GM23248 (cell line): ENCODE data around the gene TGM2. TPM values are rescaled to one million over a fixed set of nuclear protein-coding genes. Genes with fewer than 3 reads are reported as not detected.
A peak's percentile ranks its signal among the peaks of the same experiment; 100 is the strongest.

Experiments used
- DNase-seq: peaks from one replicate; pipeline ENCODE4 v3.0.0-alpha.2; 2015
- H2AFZ ChIP-seq: fragments of 200-600 bp; sonication (generic); 2 replicates; pipeline ENCODE4 v1.6.1; 2016; ENCODE audit warnings: antibody characterized with exemption
- H3F3A ChIP-seq: fragments of 200-600 bp; sonication (generic); 2 replicates; pipeline ENCODE4 v1.6.1; 2016; ENCODE audit warnings: mild to moderate bottlenecking, antibody characterized with exemption, mixed run types; ENCODE audit not compliant: insufficient read depth
- H3K27ac ChIP-seq: fragments of 200-600 bp; sonication (generic); 2 replicates; pipeline ENCODE4 v1.5.1; 2016; ENCODE audit warnings: mild to moderate bottlenecking
- H3K27me3 ChIP-seq: fragments of 200-600 bp; sonication (generic); replicated peaks from 2 replicates; pipeline ENCODE4 v1.6.1; 2016; ENCODE audit warnings: mild to moderate bottlenecking; ENCODE audit not compliant: insufficient read depth
- H3K36me3 ChIP-seq: fragments of 200-600 bp; sonication (generic); 2 replicates; pipeline ENCODE4 v1.6.1; 2016; ENCODE audit warnings: low read depth, mild to moderate bottlenecking
- H3K4me1 ChIP-seq: fragments of 200-600 bp; sonication (generic); 2 replicates; pipeline ENCODE4 v1.6.1; 2016; ENCODE audit warnings: mild to moderate bottlenecking; ENCODE audit not compliant: insufficient read depth
- H3K4me2 ChIP-seq: fragments of 200-600 bp; sonication (generic); one replicate; pipeline ENCODE4 v1.6.1; 2016; ENCODE audit warnings: mild to moderate bottlenecking; ENCODE audit not compliant: unreplicated experiment
- H3K4me3 ChIP-seq: fragments of 200-600 bp; sonication (generic); 2 replicates; pipeline ENCODE4 v1.5.1; 2016; ENCODE audit warnings: mild to moderate bottlenecking
- H3K79me2 ChIP-seq: fragments of 200-600 bp; sonication (generic); 2 replicates; pipeline ENCODE4 v1.6.1; 2016; ENCODE audit warnings: mild to moderate bottlenecking; ENCODE audit not compliant: insufficient read depth
- H3K9ac ChIP-seq: fragments of 200-600 bp; sonication (generic); 2 replicates; pipeline ENCODE4 v1.6.1; 2016; ENCODE audit warnings: mild to moderate bottlenecking
- H3K9me2 ChIP-seq: fragments of 200-600 bp; sonication (generic); 2 replicates; pipeline ENCODE4 v1.6.1; 2016; ENCODE audit warnings: mixed run types, mild to moderate bottlenecking, moderate library complexity; ENCODE audit not compliant: insufficient read depth
- H3K9me3 ChIP-seq: fragments of 200-600 bp; sonication (generic); one replicate; pipeline ENCODE4 v1.6.1; 2017; ENCODE audit warnings: low read depth
- H4K20me1 ChIP-seq: fragments of 200-600 bp; sonication (generic); 2 replicates; pipeline ENCODE4 v1.6.0; 2016; ENCODE audit not compliant: insufficient read depth
- EZH2 ChIP-seq: fragments of 200-600 bp; sonication (generic); IDR thresholded peaks from 2 replicates; pipeline ENCODE4 v1.6.1; 2018; ENCODE audit warnings: antibody characterized with exemption, mild to moderate bottlenecking; ENCODE audit not compliant: insufficient read depth, poor library complexity, severe bottlenecking
- EZH2phosphoT487 ChIP-seq: fragments of 200-600 bp; sonication (generic); IDR thresholded peaks from 2 replicates; pipeline ENCODE4 v1.6.1; 2018; ENCODE audit warnings: antibody characterized with exemption, moderate library complexity, mild to moderate bottlenecking, low read depth; ENCODE audit not compliant: insufficient read depth
- WGBS, 2 experiments: methylation state at CpG; one replicate each; pipeline ENCODE4 v1.1.6; 2015 to 2017; ENCODE audit warnings: low lambda C conversion rate in 2 of 2, low coverage in 1 of 2; ENCODE audit errors: missing lambda C conversion rate in 2 of 2; 5-methylcytosine and 5-hydroxymethylcytosine counted together
- in situ Hi-C: fragments of 300-500 bp; cut with MboI; formaldehyde crosslinking; loops from 2 replicates; pipeline ENCODE4 v1.15.0; 2020
- polyA plus RNA-seq: library from polyadenylated mRNA; unstranded; fragments of >200 nt; fragmentation: Nextera tagmentation; extraction: Ambion mirVana; gene quantifications from 2 replicates; pipeline ENCODE4 v1.2.1, GENCODE V29; 2016
- total RNA-seq: library from RNA; depleted of rRNA; stranded (reverse); fragments of >200 nt; shearing (Covaris generic); gene quantifications from 2 replicates; pipeline ENCODE4 v1.2.3, GENCODE V29; 2014

TGM2 gene
- total and polyA plus RNA-seq, 2 experiments from 2014 or later: 254 to 311 TPM

GRCh38 chr20:38129248-38129865 lies 35.7 kb downstream of the TGM2 start:
- no peak for DNase-seq
- no peaks in the 10 kb centered on the region for H3K79me2 ChIP-seq
- TF ChIP-seq EZH2 (no peak), EZH2phosphoT487 (no peak)
- no peaks in the 10 kb centered on the region for H3K9me3 ChIP-seq
- peaks cover 18% of the 10 kb centered on the region for H3K4me1 ChIP-seq
- no peak overlapping the region for H2AFZ ChIP-seq
- H3K4me2 ChIP-seq: no peak overlapping the region
- no peak overlapping the region for H3K27ac ChIP-seq
- peaks cover 21% of the 10 kb centered on the region for H3F3A ChIP-seq
- no peaks in the 10 kb centered on the region for H3K9me2 ChIP-seq
- WGBS, 2 experiments: 88 to 94% methylated on average over 6 of the region's 6 CpGs
- no peaks in the 10 kb centered on the region for H3K27me3 ChIP-seq
- in situ Hi-C loops: no loop called here
- no peak overlapping the region for H3K9ac ChIP-seq
- H3K36me3 ChIP-seq: no peaks in the 10 kb centered on the region
- no peak overlapping the region for H3K4me3 ChIP-seq
- H4K20me1 ChIP-seq: no peaks in the 10 kb centered on the region

DNA sequence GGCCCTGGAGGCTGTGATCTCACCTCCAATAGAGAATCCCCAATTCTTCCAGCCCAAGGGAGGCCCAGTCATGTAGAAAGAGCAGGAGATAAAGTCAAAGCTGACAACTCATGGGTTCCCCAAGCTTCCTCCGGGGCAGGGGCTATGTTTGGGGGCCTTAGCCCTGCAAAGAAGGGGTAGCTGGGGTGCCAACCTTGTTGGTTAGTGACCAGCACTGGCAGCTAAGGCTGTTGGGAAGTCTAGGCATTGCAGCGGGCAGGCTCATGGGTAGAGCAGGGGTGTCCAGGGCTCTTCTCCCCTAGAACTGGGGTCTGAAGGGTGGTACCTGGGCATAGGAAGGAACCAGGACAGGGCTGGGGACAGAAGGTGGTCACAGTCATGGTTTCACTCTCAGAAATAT lies 36.4 kb downstream of the TGM2 start:
- peaks cover 21% of the 10 kb centered on the region for H3F3A ChIP-seq
- no peak for DNase-seq
- no peak overlapping the region for H3K4me3 ChIP-seq
- in situ Hi-C loops: no loop called here
- H3K79me2 ChIP-seq: no peaks in the 10 kb centered on the region
- 86 to 93% methylated on average over 2 of the region's 2 CpGs for WGBS, 2 experiments
- no peaks in the 10 kb centered on the region for H3K27me3 ChIP-seq
- H3K9ac ChIP-seq: no peak overlapping the region
- no peaks in the 10 kb centered on the region for H3K9me2 ChIP-seq
- no peaks in the 10 kb centered on the region for H3K9me3 ChIP-seq
- no peak overlapping the region for H3K4me2 ChIP-seq
- H3K27ac ChIP-seq: no peak overlapping the region
- H3K36me3 ChIP-seq: no peaks in the 10 kb centered on the region
- H2AFZ ChIP-seq: no peak overlapping the region
- TF ChIP-seq EZH2phosphoT487 (no peak), EZH2 (no peak)
- no peaks in the 10 kb centered on the region for H4K20me1 ChIP-seq
- H3K4me1 ChIP-seq: peaks cover 14% of the 10 kb centered on the region

GRCh38 chr20:38127920-38128528 lies 37.0 kb downstream of the TGM2 start:
- in situ Hi-C loops: no loop called here
- Histone ChIP-seq H3K4me1 (peaks cover 18% of the 10 kb centered on the region), H3K9ac (peak overlapping the region; percentile 11; the same call in 1 of the 2 replicates), H4K20me1 (no peaks in the 10 kb centered on the region), H3K27me3 (no peaks in the 10 kb centered on the region), H3K36me3 (no peaks in the 10 kb centered on the region), H3K9me3 (no peaks in the 10 kb centered on the region), H3K4me2 (no peak overlapping the region), H3K27ac (peak overlapping the region; percentile 49), H3K79me2 (no peaks in the 10 kb centered on the region), H3F3A (peaks cover 25% of the 10 kb centered on the region), H3K4me3 (no peak overlapping the region), H3K9me2 (no peaks in the 10 kb centered on the region), H2AFZ (no peak overlapping the region)
- 95 to 96% methylated on average over 9 of the region's 9 CpGs for WGBS, 2 experiments
- DNase-seq: no peak
- TF ChIP-seq EZH2phosphoT487 (no peak), EZH2 (no peak)

DNA sequence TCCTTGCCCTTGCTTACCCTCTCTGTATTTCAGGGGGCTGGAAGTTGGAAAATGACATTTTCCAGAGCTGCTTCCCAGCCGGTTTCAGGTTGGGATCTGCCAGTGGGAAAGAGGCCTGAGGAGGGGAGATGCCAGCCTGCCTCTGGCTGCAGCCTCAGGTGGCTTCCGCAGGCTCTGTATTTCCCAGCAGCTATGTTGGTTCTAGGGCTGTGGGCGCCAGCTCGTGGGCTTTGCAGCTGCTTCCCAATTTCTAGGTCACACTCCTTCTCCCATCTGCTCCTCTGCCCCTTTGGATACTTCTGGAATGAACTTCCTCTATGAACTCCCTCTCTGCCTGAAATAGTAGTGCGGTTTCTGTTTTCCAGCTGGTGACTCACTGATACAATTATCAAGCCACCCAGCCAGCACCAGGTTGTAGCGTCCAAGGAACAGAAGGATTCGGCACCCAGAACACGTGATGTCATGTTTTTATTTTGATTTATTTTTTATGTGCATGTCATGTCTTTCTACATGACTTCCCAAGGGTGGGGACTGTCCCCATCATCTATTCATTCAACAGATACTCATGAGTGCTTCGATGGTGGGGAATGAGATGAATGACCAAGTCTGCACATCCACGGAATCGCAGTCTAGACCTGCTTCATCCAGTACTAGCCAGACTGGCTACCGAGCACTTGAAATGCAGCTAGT lies 38.0 kb downstream of the TGM2 start:
- WGBS, 2 experiments: 22% methylated on average over 12 of the region's 12 CpGs
- peaks cover 24% of the 10 kb centered on the region for H3K4me1 ChIP-seq
- H2AFZ ChIP-seq: no peak overlapping the region
- peak overlapping the region; percentile 11; the same call in 1 of the 2 replicates for H3K9ac ChIP-seq
- H3K27ac ChIP-seq: peak overlapping the region; percentile 49
- in situ Hi-C loops: no loop called here
- H3K9me3 ChIP-seq: no peaks in the 10 kb centered on the region
- peaks cover 26% of the 10 kb centered on the region for H3F3A ChIP-seq
- TF ChIP-seq EZH2: no peak
- TF ChIP-seq EZH2phosphoT487: no peak
- H3K4me2 ChIP-seq: peak overlapping the region; percentile 43
- H3K79me2 ChIP-seq: no peaks in the 10 kb centered on the region
- no peaks in the 10 kb centered on the region for H3K27me3 ChIP-seq
- peak; percentile 85 for DNase-seq
- no peaks in the 10 kb centered on the region for H3K36me3 ChIP-seq
- no peaks in the 10 kb centered on the region for H4K20me1 ChIP-seq
- H3K4me3 ChIP-seq: no peak overlapping the region
- H3K9me2 ChIP-seq: no peaks in the 10 kb centered on the region
